Suprapubic skin (tissue), 2 donors: ENCODE data around the gene SLC29A1.

Experiments
- EP300 ChIP-seq: sonication (generic); formaldehyde crosslinking; IDR thresholded peaks from one replicate; pipeline ENCODE4 v1.6.1; 2017; ENCODE audit warnings: antibody characterized with exemption
- POLR2A ChIP-seq, 2 donors: fragments of 450-650 bp; IDR thresholded peaks; one replicate each; pipeline ENCODE4 v1.6.1; 2017; ENCODE audit warnings: antibody characterized with exemption in 2 of 2, mild to moderate bottlenecking in 2 of 2, moderate library complexity in 2 of 2

GRCh38 chr6:44182911-44183390 lies 40.4 kb upstream of the SLC29A1 start:
- TF ChIP-seq EP300 (no peak), POLR2A (IDR thresholded peaks at IDR 0.05) (no peak)
